ENCODE measurements around the gene KBTBD2.
"Not testable (repeated sequence)": the region's sequence is repeated elsewhere in the genome, so short reads cannot be mapped to it uniquely, and the experiment has no call there.

The KBTBD2 gene

GRCh38 chr7:32869716-32870115, 21.8 kb downstream of the KBTBD2 start:
- TF ChIP-seq MAX (IDR thresholded peaks at IDR 0.05; ENCODE audit: low read depth, low read length) (no peak), CTCF (IDR thresholded peaks at IDR 0.05; ENCODE audit: low read depth, low read length) (no peak), MYC (IDR thresholded peaks at IDR 0.05; ENCODE audit: low read depth, low read length) (no peak), POLR2A (IDR thresholded peaks at IDR 0.05; ENCODE audit: extremely low read depth, insufficient read length) (no peak)
- DNase-seq (ENCODE audit: low read depth): no peak
- no peak overlapping the region for H3K4me3 ChIP-seq (ENCODE audit: low read depth, low read length)

- no peak overlapping the region for H3K4me3 ChIP-seq (ENCODE audit: low read depth, low read length)
- DNase-seq (ENCODE audit: low read depth): no peak
- TF ChIP-seq CTCF (IDR thresholded peaks at IDR 0.05; ENCODE audit: low read depth, low read length) (no peak), MYC (IDR thresholded peaks at IDR 0.05; ENCODE audit: low read depth, low read length) (no peak)
Measured at GRCh38 chr7:32868116-32868515, 23.4 kb downstream of the KBTBD2 start.

- DNase-seq (ENCODE audit: low read depth): no peak
- TF ChIP-seq MYC (IDR thresholded peaks at IDR 0.05; ENCODE audit: low read depth, low read length): no peak
- TF ChIP-seq MAX (IDR thresholded peaks at IDR 0.05; ENCODE audit: low read depth, low read length): no peak
- no peak for TF ChIP-seq CTCF (IDR thresholded peaks at IDR 0.05; ENCODE audit: low read depth, low read length)
- no peak for TF ChIP-seq POLR2A (IDR thresholded peaks at IDR 0.05; ENCODE audit: extremely low read depth, insufficient read length)
- no peak overlapping the region for H3K4me3 ChIP-seq (ENCODE audit: low read depth, low read length)
Measured at GRCh38 chr7:32865448-32866030, 26.0 kb downstream of the KBTBD2 start.

GRCh38 chr7:32863872-32864271, 27.7 kb downstream of the KBTBD2 start:
- H3K4me3 ChIP-seq (ENCODE audit: low read depth, low read length); DNase-seq (ENCODE audit: low read depth): not testable (repeated sequence)

GRCh38 chr7:32860090-32860489, 31.5 kb downstream of the KBTBD2 start:
- TF ChIP-seq CTCF (IDR thresholded peaks at IDR 0.05; ENCODE audit: low read depth, low read length): no peak
- TF ChIP-seq MYC (IDR thresholded peaks at IDR 0.05; ENCODE audit: low read depth, low read length): no peak
- no peak for TF ChIP-seq MAX (IDR thresholded peaks at IDR 0.05; ENCODE audit: low read depth, low read length)
- no peak for TF ChIP-seq POLR2A (IDR thresholded peaks at IDR 0.05; ENCODE audit: extremely low read depth, insufficient read length)
- DNase-seq (ENCODE audit: low read depth): no peak
- no peak overlapping the region for H3K4me3 ChIP-seq (ENCODE audit: low read depth, low read length)

GRCh38 chr7:32858648-32859047, 32.9 kb downstream of the KBTBD2 start:
- no peak overlapping the region for H3K4me3 ChIP-seq (ENCODE audit: low read depth, low read length)
- no peak for DNase-seq (ENCODE audit: low read depth)
- TF ChIP-seq MYC (IDR thresholded peaks at IDR 0.05; ENCODE audit: low read depth, low read length): no peak
- TF ChIP-seq POLR2A (IDR thresholded peaks at IDR 0.05; ENCODE audit: extremely low read depth, insufficient read length): no peak
- no peak for TF ChIP-seq CTCF (IDR thresholded peaks at IDR 0.05; ENCODE audit: low read depth, low read length)

GRCh38 chr7:32857063-32857462, 34.5 kb downstream of the KBTBD2 start:
- not testable (repeated sequence) for H3K4me3 ChIP-seq (ENCODE audit: low read depth, low read length); DNase-seq (ENCODE audit: low read depth)

GRCh38 chr7:32855837-32856775, 35.5 kb downstream of the KBTBD2 start:
- DNase-seq (ENCODE audit: low read depth); H3K4me3 ChIP-seq (ENCODE audit: low read depth, low read length): not testable (repeated sequence)

- H3K4me3 ChIP-seq (ENCODE audit: low read depth, low read length); DNase-seq (ENCODE audit: low read depth): not testable (repeated sequence)
Measured at GRCh38 chr7:32850654-32851053, 40.9 kb downstream of the KBTBD2 start.
